Activated CD4-positive, CD25-positive, alpha-beta regulatory T cell treated with anti-CD3 and anti-CD28 coated beads, Interleukin-2, amount 50 U/mL, for 24 hours (primary cell): ENCODE results near the gene ZNF396.

Experiments
- ATAC-seq, 2 donors: fragments of 150-1000 bp; cut with Tn5 transposase; one replicate each; pipeline ENCODE4 v1.10.0; 2021; ENCODE audit warnings: mild to moderate bottlenecking in 1 of 2, moderate library complexity in 1 of 2

The ZNF396 gene

DNA sequence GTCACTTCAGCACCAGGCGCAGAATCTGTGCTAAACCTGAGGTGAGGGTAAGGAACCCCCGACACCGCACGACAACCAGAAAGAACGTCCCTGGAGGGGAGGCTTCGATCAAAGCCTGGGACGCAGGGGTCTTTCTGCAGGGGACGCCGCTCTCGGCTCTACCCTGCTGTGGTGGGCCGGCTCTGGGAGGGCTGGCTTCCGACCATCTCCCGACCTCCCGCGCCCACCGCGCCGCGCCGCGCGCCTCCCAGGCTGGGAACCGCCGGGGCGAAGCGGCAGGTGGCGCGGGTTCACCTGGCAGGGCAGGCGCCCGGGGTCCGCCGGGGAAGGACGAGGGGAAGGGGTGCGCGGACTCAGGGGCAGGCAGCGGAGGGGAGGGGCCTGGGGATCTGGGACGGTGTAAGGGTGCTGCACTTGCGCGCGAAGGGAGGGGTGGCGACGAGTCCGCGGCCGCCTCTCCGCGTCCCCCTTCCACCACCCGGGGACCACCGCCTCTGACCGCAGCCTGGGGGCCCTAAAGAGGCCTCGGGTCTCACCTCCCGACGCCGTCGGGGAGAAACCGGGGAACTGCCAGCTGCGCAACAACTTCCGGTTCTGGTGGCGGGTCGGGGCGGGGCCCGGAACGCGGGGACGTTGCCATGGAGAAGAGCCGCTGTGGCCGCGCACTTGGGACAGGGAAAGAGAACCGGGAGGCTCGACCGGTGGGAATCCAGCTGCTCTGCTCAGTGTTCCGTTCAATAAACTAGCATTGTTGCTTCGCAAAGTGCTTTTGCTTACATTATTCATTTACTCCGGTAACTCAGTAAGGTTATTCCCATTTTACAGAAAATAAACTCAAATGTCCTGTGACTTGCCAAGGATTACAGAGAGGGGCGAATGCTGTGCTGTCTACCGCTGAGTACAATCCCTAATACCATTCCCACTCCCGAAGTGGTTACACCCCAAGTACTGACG lies at the start of gene ZNF396:
TSS of gene ZNF396 (minus strand) at position 596 of the 954 bp plus-strand sequence. CDS start 3,045 bp downstream, outside the sequence.
- peak; percentile 67 to 80 for ATAC-seq

DNA sequence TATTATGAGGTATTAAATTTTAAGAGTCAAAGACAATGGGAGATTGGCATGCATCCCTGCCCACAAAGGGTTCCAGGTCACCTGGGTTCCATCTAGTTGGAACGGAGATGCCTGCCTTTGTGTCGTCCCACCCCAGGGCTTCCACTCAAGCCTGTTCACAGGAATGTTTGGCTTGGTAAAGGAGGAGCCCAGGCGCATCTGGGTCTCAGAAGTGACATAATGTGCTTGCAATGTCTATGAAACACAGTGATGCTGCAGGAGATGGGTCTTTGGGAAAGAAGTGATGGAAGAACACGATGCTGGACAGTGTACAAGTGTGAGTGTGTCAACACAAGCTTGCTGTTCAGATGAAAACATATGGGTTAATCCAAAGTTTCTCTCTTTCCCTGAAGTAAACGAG lies 49.6 kb upstream of the ZNF396 start:
- ATAC-seq: no peak

DNA sequence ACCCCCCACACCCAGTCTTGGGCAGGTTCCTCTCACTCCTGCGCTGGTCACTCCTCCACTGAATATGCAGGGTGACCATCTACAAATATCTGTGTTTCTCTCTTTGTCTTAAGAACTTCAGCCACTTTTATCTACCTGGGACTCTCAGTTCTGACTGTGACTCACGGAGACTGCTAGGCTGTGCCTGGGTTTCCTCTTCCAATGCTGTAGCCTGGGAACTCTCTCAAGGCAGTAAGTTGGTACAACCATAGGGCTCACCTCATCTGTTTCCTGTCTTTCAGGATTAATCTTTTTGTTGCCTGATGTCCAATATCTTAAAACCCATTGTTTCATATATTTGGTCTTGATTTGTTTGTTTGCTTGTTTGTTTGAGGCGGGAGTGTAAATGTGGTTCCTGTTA lies 47.2 kb upstream of the ZNF396 start:
- ATAC-seq: no peak

DNA sequence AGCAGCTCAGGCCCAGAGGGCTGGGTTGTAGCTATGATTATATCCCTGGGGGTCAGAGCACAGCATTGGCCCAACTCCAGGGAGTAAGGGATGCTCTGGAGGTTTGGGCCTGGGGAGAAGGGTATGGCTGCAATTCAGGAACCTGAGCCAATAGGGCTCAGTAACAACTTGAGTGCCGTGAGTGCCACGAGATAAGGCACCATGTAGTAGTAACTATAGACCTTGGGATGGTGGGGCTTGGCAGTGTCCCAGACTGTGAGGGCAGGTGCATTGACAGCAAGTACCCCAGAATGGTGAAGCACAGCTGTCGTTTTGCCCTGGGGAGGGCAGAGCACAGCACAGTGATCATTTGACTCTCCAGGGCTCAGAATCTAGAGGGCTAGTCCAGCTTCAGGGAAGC lies 45.1 kb upstream of the ZNF396 start:
- ATAC-seq: no peak

DNA sequence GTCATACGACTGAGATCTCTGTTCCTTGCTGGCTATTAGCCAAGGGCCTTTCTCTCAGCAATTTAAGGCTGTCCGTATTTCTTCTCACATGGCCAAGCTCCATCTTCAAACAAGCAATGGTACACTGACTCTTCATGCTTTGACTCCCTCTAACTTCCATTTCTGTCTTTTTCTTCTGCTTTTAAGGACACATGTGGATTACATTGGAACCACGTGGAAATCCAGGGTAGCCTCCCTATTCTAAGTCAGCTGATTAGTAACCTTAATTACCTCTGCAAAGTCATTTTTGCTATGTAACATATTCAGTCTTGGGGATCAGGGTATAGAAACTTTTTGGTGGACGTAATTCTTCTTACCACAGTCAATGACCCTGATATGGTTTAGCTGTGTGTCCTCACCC lies 41.5 kb upstream of the ZNF396 start:
- no peak for ATAC-seq

DNA sequence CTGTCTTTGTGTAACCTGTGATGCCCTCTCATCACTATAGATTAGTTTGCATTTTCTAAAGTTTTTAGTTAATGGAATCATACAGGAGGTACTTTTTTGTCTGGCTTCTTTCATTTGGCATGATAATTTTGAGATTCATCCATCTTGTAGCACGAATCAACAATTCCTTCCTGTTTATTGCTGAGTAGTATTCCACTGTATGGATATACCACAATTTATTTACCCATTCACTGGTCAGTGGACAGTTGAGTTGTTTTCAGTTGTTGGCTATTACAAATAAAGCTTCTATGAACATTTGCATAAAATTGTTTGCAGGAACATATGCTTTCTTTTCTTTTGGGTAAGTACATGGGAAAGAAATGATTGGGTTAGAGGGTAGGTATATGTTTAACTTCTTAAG lies 40.1 kb upstream of the ZNF396 start:
- no peak for ATAC-seq

DNA sequence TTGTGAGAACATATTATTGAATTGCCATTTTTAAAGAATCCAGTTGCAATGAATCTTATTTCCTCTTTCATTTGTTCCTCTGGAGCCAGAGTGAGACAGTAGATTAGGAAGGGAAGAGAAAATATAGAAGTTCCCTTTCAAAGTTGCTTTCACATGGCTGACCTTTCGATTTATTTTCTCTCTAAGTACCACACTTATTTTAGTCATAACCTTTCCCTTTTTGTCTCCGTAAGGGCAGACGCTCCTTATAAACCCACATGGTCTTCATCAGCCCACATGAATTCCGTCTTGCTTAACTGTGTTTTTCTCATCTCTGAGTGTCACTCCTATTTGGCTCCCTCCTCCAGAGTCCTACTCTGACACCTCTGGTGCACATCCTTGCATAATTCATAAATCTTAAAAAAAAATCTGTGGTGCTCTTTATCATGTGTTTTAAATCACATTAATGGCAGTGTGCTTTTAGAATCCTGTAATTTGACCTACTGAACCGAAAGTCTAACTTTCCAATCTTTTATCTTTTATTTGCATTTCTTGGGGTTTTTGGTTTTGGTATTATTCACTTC lies 38.5 kb upstream of the ZNF396 start:
- ATAC-seq: peak; percentile 46 to 62

DNA sequence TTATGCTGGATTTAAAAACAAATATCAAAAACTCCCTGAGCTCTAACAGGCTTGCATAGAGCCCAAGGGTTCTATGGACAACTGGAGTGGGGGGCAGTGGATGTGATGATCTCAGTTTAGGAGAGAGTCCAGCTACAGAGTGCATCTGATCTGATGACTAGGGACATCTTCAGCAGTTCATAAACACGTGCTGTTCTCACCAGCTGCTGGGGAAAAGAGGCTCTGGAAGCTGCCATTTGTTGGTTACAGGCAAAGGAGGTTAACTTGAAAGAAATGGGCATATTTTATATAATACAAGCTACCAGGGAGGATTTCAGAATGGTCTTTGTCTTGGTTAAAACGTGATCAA lies 36.0 kb upstream of the ZNF396 start:
- no peak for ATAC-seq

DNA sequence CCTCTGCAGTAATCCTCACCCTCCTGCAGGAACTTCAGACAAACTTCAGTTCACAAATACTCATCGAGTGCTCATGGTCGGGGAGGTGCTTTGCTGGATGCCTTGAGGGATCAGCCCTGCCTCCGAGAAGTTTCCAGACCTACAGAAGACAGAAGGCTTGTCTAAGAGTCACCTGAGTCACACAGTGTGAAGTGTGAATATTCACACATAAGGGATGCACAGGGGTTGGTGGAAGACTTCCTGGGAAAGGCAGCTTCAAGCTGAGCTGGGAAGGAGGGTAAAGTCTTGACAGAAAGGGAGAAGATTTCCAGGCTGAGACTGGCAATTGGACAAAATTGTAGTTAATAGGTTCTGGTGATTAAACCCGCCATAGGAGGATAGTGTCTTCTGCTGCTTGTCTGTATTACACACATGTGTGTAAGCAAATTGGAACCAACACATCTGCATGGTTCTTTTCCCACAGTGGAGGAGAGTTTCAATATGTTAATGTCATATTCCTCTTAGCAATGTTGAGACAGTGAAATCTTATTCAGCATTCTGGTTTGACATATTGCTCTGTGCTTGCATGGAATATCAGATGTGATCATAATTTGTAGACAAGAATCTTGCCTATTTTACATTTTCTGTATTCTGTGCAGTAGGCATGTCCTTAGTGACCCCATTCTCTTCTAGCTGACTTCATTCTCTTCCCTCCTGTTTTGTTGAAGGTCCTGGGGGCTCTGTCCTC lies 34.7 kb upstream of the ZNF396 start:
- no peak for ATAC-seq

DNA sequence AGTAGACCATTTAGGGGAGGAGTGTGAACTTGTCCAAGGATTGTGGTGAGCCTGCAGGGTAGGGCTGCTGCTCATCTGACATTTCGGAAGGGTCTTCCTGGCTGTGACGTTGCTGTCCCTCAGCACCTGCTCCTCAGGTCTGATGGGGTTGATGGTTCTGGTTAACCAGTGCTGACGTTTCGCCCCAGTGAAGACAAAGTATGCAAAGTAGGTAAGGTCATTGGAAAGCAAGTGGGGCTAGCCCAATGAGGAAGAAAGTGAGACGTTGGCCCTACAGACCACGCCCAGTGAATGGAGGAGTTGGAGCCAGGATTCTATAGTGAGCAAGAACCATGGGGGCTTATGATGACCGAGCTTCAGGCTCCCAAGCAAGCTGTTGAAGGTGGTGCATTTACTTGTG lies 33.4 kb upstream of the ZNF396 start:
- no peak for ATAC-seq

DNA sequence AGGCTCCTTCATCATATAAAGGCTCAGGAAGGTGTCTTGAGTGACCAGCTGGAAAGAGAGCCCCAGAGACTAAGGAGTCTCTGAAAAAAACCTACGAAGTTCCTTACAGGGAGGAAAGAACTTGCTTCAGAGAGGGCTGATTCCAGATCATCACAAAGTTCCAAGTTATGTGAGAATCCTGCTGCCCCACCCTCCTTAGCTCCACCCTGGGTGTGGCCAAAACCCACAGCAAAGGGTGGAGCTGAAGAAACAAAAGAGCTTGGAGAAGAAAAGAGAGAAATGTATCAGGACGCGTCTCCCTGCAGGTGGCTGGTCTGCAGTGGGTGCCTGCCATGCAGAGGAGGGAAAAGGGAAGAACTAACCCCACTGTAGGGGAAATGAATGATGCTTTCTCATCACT lies 32.8 kb upstream of the ZNF396 start:
- no peak for ATAC-seq

DNA sequence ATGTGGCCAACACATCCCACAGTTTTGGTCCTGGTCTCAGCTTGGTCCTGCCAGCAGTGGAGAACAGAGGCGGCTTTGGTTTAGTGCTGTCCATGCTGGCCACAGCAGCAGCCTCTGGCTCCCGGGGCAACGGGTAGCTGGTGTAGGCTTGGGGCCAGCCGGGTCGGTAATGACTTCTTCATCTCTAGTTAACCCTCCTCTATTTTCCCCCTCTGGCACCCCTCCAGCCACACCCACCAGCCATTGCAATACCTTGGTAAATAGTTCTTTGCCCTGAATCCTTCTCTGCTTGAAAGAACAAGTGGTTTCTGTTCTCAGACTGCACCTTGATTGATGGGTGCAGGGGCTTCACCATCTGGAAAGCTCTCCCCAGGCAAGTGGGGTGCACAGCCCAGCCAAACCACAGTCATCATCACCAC lies 31.7 kb upstream of the ZNF396 start:
- no peak for ATAC-seq

DNA sequence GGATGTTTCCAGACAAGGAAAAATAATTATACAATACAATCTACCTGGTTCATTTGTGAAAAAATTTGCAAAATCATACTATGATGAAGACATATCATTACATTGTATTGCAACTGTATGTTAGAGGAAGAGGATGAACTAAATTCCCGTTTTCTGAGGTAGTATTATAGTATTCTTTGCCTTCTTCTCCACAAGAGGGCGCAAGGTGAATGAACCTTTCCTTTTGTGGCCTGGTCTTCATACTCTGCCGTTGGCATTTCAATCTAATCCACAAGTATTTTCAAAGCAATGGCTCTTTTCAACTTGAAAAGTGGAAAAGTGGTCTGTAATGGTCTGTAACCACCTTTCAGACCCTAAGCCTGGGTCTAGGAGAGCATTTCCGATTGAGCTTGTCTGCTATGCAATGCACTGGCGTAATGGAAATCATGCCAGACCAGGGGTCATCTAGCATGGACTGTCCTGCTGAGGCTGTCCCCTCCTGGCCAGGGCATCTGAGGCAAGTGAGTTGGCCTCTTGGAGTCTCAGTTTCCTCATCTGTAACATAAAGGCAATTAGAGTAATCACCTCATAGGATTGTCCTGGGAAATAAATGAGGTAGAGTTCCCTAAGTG lies 30.8 kb upstream of the ZNF396 start:
- peak in 1 of 2 donors; percentile 76 for ATAC-seq

DNA sequence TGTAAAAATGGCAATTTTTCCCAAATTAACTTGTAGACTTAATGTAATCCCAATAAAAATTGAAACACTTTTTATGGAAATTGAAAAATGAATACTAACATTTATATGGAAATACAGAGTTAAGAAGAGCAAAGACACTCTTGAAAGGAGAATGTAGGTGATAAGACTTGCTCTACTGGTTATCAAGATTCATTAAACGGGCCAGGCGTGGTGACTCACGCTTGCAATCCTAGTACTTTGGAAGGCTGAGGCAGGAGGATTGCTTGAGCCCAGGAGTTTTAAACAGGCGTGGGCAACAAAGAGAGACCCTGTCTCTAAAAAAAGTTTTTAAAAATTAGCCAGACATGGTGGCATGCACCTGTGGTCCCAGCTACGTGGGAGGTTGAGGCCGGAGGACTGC lies 29.5 kb upstream of the ZNF396 start:
- no peak for ATAC-seq

DNA sequence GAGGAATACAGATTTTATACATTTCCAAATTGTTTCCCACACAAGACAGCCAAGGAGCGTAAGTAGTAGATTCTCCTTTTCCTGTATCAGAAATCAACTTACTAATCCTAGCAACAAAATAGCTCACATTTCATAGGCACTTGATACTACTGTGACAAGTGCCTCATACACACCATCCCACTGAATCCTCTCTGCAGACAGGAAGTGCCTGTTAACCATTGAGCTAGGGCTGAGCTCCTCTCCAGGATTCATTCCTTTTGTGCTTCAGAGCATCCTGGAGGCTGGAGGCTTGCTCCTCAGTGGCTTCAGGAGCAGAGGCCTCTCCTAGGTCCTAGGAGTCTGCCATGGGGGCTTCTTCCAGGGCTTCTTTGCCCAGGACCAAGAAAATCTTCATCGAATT lies 20.8 kb upstream of the ZNF396 start:
- no peak for ATAC-seq

DNA sequence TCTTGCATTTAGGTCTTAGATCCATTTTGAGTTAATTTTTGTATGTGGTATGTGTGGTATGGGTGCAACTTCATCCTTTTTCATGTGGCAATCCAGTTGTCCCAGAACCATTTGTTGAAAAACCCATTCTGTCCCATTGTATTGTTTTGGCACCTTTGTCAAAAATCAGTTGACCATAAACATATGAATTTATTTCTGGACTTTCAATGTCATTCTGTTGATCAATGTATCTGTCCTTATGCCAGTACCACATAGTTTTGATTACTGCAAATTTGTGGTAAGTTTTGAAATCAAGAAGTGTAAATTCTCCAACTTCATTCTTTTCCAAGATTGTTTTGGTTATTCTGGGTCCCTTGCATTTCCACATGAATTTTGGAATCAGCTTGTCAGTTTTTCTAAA lies 16.6 kb upstream of the ZNF396 start:
- ATAC-seq: no peak

DNA sequence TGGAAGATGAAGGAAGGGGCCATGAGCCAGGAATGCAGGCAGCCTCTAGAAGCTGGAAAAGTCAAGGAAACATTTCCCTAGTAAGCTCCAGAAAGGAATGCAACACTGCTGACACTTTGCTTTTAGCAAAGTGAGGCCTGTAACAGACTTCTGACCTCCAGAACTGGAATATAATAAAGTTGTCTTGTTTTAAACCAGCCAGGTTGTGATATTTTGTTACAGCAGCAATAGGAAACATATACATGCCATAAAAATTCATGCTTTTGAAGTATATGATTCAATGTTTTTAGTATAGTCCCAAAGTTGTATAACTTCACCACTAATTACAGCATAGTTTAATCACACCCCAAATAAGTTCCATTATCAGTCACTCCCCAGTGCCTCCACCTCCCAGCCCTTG lies 15.2 kb upstream of the ZNF396 start:
- ATAC-seq: no peak

DNA sequence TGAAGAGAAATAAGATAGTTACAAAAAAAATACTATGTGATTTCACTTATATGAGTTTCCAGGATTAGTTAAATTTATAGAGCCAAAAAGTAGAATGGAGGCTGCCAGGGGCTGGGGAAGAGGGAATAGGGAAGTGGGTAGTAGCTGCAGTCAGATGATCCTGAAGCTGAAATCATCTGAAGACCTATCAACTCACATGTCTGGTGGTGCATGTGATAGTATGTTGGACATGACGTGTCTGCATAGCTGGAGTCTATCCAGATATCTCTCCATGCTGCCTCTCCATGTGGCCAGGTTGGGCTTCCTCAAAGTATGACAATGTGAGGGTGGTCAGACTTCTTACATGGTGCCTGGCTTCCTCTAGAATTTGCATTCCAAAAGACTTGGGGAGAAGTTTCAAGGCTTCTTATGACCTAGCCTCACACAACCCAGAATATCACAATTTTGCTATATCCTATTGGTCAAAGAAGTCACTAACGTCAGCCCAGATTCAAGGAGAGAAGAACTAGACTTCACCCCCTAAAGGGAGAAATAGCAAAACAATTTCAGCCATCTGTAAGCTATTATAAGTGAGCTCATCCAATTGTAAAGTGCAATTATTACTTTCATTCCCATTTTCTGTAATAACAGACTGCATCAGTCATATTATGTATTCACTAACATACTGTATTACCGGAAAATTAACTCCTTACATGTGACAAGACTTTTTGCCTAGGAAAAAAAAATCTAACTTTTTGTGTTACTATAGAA lies 14.0 kb upstream of the ZNF396 start:
- no peak for ATAC-seq

DNA sequence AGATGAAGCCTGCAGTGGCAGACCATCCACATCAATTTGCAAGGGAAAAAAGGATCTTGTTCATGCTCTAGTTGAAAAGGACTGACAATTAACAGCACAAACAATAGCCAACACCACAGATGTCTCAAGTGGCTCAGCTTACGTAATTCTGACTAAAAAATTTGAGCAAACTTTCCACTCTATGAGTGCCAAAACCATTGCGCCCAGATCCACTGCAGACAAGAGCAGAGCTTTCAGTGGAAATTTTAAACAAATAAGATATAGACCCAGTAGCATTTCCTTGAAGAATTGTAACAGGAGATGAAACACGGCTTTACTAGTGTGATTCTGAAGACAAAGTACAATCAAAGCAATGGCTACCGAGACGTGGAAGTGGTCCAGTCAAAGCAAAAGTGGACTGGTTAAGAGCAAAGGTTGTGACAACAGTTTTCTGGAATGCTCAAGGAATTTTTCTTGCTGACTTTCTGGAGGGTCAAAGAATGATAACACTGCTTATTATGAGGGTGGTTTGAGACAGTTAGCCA lies 12.0 kb upstream of the ZNF396 start:
- no peak for ATAC-seq

DNA sequence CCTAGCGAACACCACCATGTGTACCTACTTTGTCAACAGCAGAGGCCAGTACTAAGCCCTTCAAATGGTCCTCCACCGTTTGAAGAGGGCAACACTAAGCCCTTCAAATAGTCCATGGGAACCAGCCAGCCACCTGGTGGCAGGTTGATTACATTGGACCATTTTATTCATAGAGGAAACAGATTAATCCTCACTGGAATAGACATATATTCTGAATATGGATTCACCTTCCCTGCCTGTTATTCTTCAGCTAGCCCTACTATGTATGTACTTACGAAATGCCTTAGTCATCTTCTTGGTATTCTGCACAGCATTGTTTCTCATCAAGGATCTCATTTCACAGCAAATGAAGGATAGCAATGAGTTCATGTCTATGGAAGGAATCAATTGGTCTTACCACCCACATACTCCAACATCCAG lies 10.0 kb upstream of the ZNF396 start:
- no peak for ATAC-seq

DNA sequence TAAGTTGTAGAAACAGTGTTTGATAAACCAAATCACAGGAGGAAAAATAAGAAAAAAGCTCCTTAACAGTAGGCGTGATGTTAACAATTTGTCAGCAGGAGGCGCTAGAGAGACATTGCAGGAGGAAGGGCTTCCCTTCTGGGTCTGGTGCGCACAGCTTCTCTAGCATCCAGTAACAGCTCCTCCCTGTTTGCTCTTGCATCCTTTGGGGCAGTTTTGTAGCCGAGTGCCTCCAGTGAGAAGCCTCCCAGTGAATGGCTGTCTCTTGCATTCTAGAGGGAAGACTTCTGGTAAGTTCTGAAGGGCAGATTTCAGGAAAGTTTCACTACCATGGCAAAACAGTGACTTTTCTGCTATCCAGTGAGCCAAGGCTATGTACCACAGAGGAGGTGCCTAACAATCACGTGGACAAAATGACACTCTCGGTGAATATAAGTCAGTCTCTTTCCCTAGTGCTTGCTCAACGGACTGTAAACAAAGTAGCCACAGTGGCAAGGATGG lies 9.5 kb upstream of the ZNF396 start:
- peak; percentile 61 to 86 for ATAC-seq

DNA sequence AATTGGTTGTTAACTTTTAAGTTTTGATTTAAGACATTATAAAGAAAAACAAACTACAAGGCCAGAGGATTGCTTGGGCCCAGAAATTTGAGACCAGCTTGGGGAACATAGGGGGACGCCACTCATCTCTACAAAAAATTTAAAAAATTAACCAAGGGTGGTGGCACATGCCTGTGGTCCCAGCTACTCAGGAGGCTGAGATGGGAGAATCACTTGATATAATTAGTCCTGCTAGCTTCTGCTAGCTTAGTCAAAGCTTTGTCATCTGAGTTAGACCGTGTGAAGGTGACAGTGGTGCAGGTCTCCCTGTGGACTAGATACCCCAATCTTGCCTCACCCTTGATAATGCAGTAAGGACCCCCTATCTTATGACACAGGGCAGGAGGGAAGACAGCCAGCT lies 6.0 kb upstream of the ZNF396 start:
- no peak for ATAC-seq
